ENCODE measurements around the gene JCHAIN. TPM values are rescaled to one million over a fixed set of nuclear protein-coding genes. Genes with fewer than 3 reads are reported as not detected.
A peak's percentile ranks its signal among the peaks of the same experiment; 100 is the strongest.

Gene JCHAIN
- total and polyA plus RNA-seq, 9 of the 15 experiments (the other 6 are each of a cell fraction or from before 2014, with no cell fraction given): 0.04 to 0.68 (median 0.26) TPM; not detected in 5

DNA sequence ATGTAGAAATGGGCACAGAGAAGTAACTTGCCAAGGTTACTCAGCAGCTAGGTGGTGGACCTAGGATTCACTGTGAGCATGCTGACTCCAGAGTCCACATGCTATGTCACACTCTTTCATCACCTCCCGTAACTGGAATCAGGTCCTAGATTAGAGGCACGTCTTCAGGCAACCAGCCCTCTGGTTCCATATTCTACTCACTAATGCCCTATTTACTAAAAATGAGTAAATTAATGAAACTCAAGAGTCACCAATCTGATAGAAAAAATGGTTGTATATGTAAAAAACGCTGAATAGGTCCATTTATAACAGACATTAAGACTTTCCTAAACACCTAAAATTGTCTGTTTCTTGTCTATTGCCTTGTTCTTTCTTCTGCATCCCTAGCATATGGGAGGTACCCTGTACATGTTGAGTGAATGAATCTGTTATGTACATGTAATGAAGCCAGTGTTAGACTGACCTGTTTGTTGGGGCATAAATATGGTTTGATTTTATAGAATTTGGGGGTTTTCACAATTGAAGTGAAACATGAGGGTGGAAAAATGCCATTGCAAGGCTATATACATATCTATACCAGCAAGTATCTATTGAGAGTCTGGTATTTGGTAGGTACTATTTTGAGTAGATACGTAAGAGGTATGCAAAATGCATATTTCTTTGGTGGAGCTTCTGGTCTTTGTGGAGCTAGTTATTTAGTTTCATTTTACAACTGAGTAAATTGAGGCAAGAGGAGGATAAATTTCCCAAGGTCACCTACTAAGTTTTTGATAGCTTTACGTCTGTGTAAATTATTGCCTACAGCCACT lies 48.0 kb upstream of the JCHAIN start (continued):
- TF ChIP-seq, protein P1, sequence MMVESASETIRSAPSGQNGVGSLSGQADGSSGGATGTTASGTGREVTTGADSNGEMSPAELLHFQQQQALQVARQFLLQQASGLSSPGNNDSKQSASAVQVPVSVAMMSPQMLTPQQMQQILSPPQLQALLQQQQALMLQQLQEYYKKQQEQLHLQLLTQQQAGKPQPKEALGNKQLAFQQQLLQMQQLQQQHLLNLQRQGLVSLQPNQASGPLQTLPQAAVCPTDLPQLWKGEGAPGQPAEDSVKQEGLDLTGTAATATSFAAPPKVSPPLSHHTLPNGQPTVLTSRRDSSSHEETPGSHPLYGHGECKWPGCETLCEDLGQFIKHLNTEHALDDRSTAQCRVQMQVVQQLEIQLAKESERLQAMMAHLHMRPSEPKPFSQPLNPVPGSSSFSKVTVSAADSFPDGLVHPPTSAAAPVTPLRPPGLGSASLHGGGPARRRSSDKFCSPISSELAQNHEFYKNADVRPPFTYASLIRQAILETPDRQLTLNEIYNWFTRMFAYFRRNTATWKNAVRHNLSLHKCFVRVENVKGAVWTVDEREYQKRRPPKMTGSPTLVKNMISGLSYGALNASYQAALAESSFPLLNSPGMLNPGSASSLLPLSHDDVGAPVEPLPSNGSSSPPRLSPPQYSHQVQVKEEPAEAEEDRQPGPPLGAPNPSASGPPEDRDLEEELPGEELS (CRISPR knock-in tag; IDR thresholded peaks at IDR 0.05; ENCODE audit: borderline replicate concordance): no peak
- TF ChIP-seq NR4A1 (CRISPR knock-in tag; IDR thresholded peaks at IDR 0.05) (no peak), NR4A1 (tag; IDR thresholded peaks at IDR 0.05) (peak; percentile 21; the same call in 1 of the 2 replicates), PHTF2 (CRISPR knock-in tag; IDR thresholded peaks at IDR 0.05) (no peak), SMARCE1 (IDR thresholded peaks at IDR 0.05) (0 out of 2 replicates have a peak, but pooled peaks have one; percentile 14), ZNF311 (CRISPR knock-in tag; IDR thresholded peaks at IDR 0.05) (no peak), GABPB1 (CRISPR knock-in tag; IDR thresholded peaks at IDR 0.05) (peak; percentile 52; the same call in 1 of the 2 replicates), SIN3A (IDR thresholded peaks at IDR 0.05; ENCODE audit: borderline replicate concordance in 2 of 2, control insufficient read depth in 1 of 2, low read depth in 2 of 2, low read length in 2 of 2) (no peak), NFE2 (IDR thresholded peaks at IDR 0.05; ENCODE audit: low read depth) (peak; percentile 78), ARID1B (IDR thresholded peaks at IDR 0.05) (peak; percentile 34; the same call in 1 of the 2 replicates), FOXJ2 (tag; IDR thresholded peaks at IDR 0.05) (peak; percentile 71; the same call in 1 of the 2 replicates), RBM17 (IDR thresholded peaks at IDR 0.05; ENCODE audit: borderline replicate concordance, low read depth, low read length) (no peak), SPI1 (IDR thresholded peaks at IDR 0.05; ENCODE audit: borderline replicate concordance, low read depth, low read length) (no peak)
- TF ChIP-seq, protein P2, sequence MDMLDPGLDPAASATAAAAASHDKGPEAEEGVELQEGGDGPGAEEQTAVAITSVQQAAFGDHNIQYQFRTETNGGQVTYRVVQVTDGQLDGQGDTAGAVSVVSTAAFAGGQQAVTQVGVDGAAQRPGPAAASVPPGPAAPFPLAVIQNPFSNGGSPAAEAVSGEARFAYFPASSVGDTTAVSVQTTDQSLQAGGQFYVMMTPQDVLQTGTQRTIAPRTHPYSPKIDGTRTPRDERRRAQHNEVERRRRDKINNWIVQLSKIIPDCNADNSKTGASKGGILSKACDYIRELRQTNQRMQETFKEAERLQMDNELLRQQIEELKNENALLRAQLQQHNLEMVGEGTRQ (CRISPR knock-in tag; IDR thresholded peaks at IDR 0.05): no peak
- TF ChIP-seq, protein P3, sequence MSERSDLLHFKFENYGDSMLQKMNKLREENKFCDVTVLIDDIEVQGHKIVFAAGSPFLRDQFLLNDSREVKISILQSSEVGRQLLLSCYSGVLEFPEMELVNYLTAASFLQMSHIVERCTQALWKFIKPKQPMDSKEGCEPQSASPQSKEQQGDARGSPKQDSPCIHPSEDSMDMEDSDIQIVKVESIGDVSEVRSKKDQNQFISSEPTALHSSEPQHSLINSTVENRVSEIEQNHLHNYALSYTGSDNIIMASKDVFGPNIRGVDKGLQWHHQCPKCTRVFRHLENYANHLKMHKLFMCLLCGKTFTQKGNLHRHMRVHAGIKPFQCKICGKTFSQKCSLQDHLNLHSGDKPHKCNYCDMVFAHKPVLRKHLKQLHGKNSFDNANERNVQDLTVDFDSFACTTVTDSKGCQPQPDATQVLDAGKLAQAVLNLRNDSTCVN (CRISPR knock-in tag; IDR thresholded peaks at IDR 0.05): no peak
- TF ChIP-seq, protein P4, sequence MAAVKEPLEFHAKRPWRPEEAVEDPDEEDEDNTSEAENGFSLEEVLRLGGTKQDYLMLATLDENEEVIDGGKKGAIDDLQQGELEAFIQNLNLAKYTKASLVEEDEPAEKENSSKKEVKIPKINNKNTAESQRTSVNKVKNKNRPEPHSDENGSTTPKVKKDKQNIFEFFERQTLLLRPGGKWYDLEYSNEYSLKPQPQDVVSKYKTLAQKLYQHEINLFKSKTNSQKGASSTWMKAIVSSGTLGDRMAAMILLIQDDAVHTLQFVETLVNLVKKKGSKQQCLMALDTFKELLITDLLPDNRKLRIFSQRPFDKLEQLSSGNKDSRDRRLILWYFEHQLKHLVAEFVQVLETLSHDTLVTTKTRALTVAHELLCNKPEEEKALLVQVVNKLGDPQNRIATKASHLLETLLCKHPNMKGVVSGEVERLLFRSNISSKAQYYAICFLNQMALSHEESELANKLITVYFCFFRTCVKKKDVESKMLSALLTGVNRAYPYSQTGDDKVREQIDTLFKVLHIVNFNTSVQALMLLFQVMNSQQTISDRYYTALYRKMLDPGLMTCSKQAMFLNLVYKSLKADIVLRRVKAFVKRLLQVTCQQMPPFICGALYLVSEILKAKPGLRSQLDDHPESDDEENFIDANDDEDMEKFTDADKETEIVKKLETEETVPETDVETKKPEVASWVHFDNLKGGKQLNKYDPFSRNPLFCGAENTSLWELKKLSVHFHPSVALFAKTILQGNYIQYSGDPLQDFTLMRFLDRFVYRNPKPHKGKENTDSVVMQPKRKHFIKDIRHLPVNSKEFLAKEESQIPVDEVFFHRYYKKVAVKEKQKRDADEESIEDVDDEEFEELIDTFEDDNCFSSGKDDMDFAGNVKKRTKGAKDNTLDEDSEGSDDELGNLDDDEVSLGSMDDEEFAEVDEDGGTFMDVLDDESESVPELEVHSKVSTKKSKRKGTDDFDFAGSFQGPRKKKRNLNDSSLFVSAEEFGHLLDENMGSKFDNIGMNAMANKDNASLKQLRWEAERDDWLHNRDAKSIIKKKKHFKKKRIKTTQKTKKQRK (IDR thresholded peaks at IDR 0.05; ENCODE audit: borderline replicate concordance, low read depth, low read length): no peak
- TF ChIP-seq, protein P5, sequence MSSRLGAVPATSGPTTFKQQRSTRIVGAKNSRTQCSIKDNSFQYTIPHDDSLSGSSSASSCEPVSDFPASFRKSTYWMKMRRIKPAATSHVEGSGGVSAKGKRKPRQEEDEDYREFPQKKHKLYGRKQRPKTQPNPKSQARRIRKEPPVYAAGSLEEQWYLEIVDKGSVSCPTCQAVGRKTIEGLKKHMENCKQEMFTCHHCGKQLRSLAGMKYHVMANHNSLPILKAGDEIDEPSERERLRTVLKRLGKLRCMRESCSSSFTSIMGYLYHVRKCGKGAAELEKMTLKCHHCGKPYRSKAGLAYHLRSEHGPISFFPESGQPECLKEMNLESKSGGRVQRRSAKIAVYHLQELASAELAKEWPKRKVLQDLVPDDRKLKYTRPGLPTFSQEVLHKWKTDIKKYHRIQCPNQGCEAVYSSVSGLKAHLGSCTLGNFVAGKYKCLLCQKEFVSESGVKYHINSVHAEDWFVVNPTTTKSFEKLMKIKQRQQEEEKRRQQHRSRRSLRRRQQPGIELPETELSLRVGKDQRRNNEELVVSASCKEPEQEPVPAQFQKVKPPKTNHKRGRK (tag; IDR thresholded peaks at IDR 0.05): no peak
